GM12873 (cell line): Measurements from ENCODE around the gene PPM1H.

Experiments
- CTCF ChIP-seq: IDR thresholded peaks from 2 replicates; pipeline ENCODE4 v1.5.1; 2012; ENCODE audit warnings: low read depth, mild to moderate bottlenecking, moderate library complexity, low read length, control low read depth; ENCODE audit not compliant: insufficient read depth; ENCODE audit errors: missing control alignments

The PPM1H gene

GRCh38 chr12:62784576-62784975 lies 150.4 kb downstream of the PPM1H start:
- TF ChIP-seq CTCF = no peak

GRCh38 chr12:62783881-62784280 lies 151.1 kb downstream of the PPM1H start:
- TF ChIP-seq CTCF = no peak

GRCh38 chr12:62781136-62781880 lies 153.6 kb downstream of the PPM1H start:
- no peak for TF ChIP-seq CTCF

GRCh38 chr12:62779488-62779887 lies 155.5 kb downstream of the PPM1H start:
- TF ChIP-seq CTCF = no peak

- TF ChIP-seq CTCF = no peak
These were observed 156.8 kb downstream of the PPM1H start for GRCh38 chr12:62778187-62778586.

- no peak for TF ChIP-seq CTCF
These were observed 158.0 kb downstream of the PPM1H start for GRCh38 chr12:62776997-62777396.

- no peak for TF ChIP-seq CTCF
These were observed 158.4 kb downstream of the PPM1H start for GRCh38 chr12:62776575-62776974.
